T-helper 22 cell (primary cell): Measurements from ENCODE around the gene OR8G1.
"Not testable (repeated sequence)": the region's sequence is repeated elsewhere in the genome, so short reads cannot be mapped to it uniquely, and the experiment has no call there.

Source experiments
- DNase-seq: peaks from one replicate; pipeline ENCODE4 v3.0.0-alpha.2; 2020; ENCODE audit warnings: low read depth

OR8G1 gene, protein sequence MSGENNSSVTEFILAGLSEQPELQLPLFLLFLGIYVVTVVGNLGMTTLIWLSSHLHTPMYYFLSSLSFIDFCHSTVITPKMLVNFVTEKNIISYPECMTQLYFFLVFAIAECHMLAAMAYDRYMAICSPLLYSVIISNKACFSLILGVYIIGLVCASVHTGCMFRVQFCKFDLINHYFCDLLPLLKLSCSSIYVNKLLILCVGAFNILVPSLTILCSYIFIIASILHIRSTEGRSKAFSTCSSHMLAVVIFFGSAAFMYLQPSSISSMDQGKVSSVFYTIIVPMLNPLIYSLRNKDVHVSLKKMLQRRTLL

GRCh38 chr11:124240621-124241397 is at the start of gene OR8G1:
TSS of gene OR8G1 (plus strand) at chr11:124241095. CDS start at chr11:124249676, 8,581 bp downstream.
- DNase-seq: no peak

GRCh38 chr11:124193221-124194010 is 47.5 kb upstream of the OR8G1 start:
- DNase-seq: no peak

- no peak for DNase-seq
Measured at GRCh38 chr11:124194293-124195188, 46.4 kb upstream of the OR8G1 start.

GRCh38 chr11:124195189-124195734 is 45.6 kb upstream of the OR8G1 start:
- no peak for DNase-seq

DNA sequence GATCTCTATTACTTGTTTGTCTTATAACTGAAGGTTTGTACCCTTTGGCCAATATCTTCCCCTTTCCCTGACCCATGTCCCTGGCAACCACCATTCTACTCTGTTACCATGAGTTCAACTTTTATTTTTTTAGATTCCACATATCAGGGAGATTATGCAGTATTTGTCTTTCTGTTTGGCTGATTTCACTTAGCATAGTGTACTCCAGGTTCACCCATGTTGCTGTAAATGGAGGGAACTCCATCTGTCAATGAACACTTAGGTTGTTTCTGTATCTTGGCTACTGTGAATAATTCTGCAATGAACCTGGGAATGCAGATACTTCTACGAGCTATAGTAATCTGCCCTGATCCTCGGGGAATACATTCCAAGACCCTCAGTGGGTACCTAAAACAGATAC is 42.9 kb upstream of the OR8G1 start:
- no peak for DNase-seq

DNA sequence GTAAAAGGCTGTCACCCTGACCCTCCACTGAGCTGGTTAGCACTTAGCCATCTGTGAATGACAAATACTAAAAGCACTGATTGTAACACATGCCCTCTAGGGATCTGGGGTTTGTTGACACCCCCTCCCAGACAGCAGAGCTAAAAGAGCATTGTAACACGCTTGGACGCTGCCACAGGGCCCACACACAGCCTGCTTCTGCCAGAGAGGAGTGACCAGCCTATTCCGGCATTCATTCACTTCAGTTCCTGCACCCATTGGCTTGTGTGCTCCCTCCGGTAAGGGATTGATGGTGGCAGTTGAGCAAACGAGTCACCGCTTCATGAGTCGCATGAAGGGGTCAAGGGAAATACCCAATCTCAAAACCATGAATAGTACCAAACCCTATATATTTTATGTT is 42.0 kb upstream of the OR8G1 start:
- no peak for DNase-seq

GRCh38 chr11:124199702-124200101 is 41.2 kb upstream of the OR8G1 start:
- no peak for DNase-seq

DNA sequence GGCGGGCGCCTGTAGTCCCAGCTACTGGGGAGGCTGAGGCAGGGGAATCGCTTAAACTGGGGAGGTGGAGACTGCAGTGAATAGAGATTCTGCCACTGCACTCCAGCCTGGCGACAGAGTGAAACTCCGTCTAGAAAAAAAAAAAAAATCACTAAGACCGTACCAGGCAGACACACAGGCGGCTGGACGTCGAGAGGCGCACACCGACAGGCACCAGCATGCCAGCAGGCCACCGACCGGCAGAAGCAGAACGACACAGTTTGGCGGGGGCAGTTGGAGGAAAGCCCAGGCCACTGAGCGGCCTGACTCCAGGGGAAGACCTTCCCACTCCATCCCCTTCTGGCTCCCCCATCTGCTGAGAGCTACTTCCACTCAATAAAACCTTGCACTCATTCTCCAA is 40.2 kb upstream of the OR8G1 start:
- no peak for DNase-seq

DNA sequence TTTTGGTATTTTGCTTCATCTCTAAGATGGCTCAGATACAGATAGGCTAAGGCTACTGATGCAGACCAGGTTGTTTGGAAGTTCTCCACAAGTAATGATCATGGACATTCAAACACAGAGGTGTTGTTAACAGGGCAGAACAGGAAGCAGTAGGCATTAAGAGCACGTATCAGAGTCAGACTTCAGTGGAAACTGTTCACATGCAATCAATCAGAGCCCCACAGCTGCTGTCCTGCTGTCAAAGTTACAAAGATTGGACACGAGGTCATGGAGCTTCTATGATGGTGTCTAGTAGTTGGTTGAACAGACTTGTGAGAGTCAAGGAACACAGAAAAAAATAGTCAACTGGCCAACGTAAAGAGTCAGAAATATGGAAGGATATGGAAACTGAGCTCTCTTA is 37.9 kb upstream of the OR8G1 start:
- DNase-seq: no peak

DNA sequence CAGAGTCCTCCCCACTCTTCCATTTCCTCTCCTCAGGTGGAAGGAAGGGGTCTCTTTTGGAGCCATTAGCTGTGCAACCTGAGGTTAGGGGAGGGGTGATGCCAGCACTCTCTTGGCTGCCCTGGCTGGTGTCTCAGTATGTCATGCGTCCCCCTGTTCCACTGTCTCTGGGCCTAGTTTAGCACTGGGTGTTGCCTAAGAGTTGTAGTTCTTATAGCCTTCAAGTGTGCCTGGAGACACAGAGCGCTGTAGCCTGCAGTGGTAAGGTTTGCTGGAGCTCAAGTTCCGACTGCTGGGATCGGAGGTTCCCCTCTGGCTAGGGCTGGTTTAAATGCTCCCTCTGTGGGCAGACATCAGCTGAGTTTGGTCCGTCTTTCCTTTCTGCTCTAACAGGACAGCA is 36.9 kb upstream of the OR8G1 start:
- no peak for DNase-seq

GRCh38 chr11:124207102-124207792 is 33.6 kb upstream of the OR8G1 start:
- DNase-seq: no peak

DNA sequence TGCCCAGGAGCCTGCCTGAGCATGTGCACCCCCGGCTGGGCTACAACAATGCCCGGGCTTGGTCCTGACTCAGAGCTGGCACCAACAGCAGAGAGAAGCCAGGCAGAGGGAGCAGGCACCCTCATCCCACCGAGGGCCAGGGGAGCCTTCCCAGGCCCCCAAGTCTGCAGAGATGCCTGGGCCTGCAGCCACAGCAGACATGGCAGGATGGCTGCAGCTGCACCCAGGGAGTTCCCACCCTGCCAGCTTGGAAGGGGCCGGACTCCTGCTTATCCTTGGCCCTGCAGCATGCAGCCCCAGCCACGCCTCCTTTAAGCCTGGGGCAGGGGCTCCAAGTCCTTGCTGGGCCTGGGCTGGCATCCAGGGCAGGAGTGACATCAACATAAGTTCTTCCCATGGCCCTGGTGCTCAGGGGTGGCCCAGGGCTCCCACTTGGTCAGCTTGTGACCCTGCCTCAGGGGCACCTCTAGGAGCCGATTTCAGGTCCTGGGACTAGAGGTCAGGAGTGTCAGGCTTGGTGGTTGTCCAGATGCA is 31.0 kb upstream of the OR8G1 start:
- DNase-seq: no peak

- no peak for DNase-seq
Measured at GRCh38 chr11:124210421-124210820, 30.5 kb upstream of the OR8G1 start.

DNA sequence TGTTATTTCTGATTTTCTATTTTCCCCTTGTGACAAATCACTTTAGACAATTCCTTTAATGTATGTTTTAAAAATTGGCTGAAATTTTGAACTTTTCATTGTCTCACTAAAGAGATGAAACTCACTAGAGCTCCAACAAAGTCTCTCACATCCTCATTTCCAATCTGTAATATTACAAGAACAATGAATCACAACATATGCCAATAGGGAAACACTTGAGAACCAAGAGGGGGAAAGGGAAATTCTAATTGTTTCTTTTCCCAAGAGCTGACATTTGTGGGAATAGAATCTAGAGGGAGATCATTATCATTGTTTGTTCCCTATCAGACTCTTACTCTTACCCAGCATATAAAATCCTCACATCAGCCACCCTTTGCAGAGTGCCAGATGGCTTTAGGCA is 29.6 kb upstream of the OR8G1 start:
- DNase-seq: no peak

DNA sequence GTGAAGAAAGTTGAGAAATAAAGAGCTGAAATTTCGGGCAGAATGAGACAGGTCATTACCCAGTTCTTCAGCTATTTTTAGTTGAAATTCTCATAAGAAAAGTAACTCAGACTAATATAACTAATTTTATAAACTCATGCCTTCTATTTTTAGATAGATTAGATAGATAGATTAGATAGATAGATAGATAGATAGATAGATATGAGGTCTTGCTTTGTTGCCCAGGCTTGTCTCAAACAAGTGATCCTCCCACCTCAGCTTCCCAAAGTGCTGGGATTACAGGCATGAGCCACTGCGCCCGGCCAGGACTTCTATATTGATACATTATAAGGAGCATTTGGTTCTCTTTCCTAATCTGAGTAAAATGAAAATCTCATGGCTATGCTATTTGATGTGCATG is 26.9 kb upstream of the OR8G1 start:
- DNase-seq: no peak

DNA sequence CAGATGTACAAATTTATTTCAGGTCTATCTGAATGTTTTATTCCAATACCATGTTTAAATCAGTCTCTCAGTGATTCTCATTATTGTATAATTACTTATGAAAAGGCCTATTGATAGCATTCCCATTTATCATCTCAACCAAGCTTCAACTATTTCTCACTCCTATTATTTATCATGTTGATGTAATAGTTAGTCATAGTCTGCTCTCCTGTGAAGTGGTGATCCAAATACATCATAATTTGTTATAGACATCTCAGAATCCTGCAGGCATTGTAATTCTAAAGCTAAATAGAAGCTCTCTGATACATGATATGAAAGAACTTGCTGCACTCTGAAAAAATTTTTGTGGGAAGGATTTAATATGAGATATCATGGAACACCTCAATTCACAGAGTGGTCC is 21.8 kb upstream of the OR8G1 start:
- no peak for DNase-seq

DNA sequence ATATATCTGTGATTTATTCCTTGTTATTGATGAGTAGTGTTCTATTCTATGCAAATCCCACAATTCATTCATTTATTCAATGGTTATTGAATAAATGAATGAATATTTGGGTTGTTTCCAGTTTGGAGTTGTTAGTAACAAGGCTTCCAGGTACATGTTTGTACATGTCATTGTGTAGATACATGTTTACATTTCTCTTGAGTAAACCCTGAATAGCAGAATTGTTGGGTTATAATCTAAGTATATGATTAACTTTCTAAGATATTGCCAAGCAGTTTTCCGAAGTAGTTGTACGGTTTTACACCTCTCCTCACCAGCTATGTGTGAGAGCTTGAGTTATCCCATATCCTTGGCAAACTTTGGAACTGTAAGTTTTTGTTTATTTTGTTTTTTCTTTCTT is 18.5 kb upstream of the OR8G1 start:
- no peak for DNase-seq

DNA sequence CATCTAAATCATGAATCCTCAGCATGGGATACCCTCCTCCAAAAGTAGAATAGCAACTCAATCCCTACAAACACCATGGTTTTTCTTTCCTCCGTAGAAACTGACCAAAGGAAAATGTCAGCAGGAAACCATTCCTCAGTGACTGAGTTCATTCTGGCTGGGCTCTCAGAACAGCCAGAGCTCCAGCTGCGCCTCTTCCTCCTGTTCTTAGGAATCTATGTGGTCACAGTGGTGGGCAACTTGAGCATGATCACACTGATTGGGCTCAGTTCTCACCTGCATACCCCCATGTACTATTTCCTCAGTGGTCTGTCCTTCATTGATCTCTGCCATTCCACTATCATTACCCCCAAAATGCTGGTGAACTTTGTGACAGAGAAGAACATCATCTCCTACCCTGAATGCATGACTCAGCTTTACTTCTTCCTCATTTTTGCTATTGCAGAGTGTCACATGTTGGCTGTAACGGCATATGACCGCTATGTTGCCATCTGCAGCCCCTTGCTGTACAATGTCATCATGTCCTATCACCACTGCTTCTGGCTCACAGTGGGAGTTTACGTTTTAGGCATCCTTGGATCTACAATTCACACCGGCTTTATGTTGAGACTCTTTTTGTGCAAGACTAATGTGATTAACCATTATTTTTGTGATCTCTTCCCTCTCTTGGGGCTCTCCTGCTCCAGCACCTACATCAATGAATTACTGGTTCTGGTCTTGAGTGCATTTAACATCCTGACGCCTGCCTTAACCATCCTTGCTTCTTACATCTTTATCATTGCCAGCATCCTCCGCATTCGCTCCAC is 16.1 kb upstream of the OR8G1 start:
- DNase-seq: not testable (repeated sequence)

- DNase-seq: no peak
Measured at GRCh38 chr11:124225471-124225870, 15.4 kb upstream of the OR8G1 start.

- DNase-seq: no peak
Measured at GRCh38 chr11:124233376-124233775, 7.5 kb upstream of the OR8G1 start.
